HepG2 (cell line): Measurements from ENCODE around the gene OSGIN1. TPM values are rescaled to one million over a fixed set of nuclear protein-coding genes. Genes with fewer than 3 reads are reported as not detected.

Experiments
- AKNA ChIP-seq: sonication (generic); formaldehyde crosslinking; IDR thresholded peaks from 2 replicates; pipeline ENCODE4 v1.4.0; 2020; ENCODE audit warnings: missing genetic modification reagents, borderline replicate concordance
- BRCA1 ChIP-seq: sonication (generic); formaldehyde crosslinking; IDR thresholded peaks from 2 replicates; pipeline ENCODE4 v1.4.0; 2020; ENCODE audit warnings: missing genetic modification reagents
- FLYWCH1 ChIP-seq: sonication (generic); formaldehyde crosslinking; IDR thresholded peaks from 2 replicates; pipeline ENCODE4 v1.8.1; 2023; ENCODE audit warnings: mild to moderate bottlenecking, missing genetic modification reagents
- FOSL2 ChIP-seq: sonication (generic); formaldehyde crosslinking; IDR thresholded peaks from 2 replicates; pipeline ENCODE4 v1.4.0; 2020; ENCODE audit warnings: missing genetic modification reagents
- GFI1 ChIP-seq: sonication (generic); formaldehyde crosslinking; IDR thresholded peaks from 2 replicates; pipeline ENCODE4 v1.5.0; 2020; ENCODE audit warnings: missing genetic modification reagents, mild to moderate bottlenecking, borderline replicate concordance
- HOMEZ ChIP-seq: IDR thresholded peaks from 2 replicates; pipeline ENCODE4 v1.6.1; 2016; ENCODE audit warnings: low read depth
- JARID2 ChIP-seq: sonication (generic); formaldehyde crosslinking; IDR thresholded peaks from 2 replicates; pipeline ENCODE4 v1.8.1; 2023; ENCODE audit warnings: missing genetic modification reagents, inconsistent platforms; ENCODE audit not compliant: insufficient replicate concordance
- KLF6 ChIP-seq: IDR thresholded peaks from 2 replicates; pipeline ENCODE4 v1.8.0; 2016; ENCODE audit warnings: missing biosample characterization, missing genetic modification reagents
- MTF1 ChIP-seq: sonication (generic); formaldehyde crosslinking; IDR thresholded peaks from 2 replicates; pipeline ENCODE4 v1.5.0; 2020; ENCODE audit warnings: missing genetic modification reagents
- MYPOP ChIP-seq: sonication (generic); formaldehyde crosslinking; IDR thresholded peaks from 2 replicates; pipeline ENCODE4 v1.8.1; 2023; ENCODE audit warnings: mild to moderate bottlenecking, moderate library complexity, missing genetic modification reagents
- NCOR1 ChIP-seq: fragments of 200-600 bp; sonication (generic); IDR thresholded peaks from 2 replicates; pipeline ENCODE4 v1.7.0; 2017; ENCODE audit warnings: antibody characterized with exemption, low read length, borderline replicate concordance
- NFIC ChIP-seq: IDR thresholded peaks from 2 replicates; pipeline ENCODE4 v1.6.1; 2012; ENCODE audit warnings: mild to moderate bottlenecking, low read length, inconsistent platforms
- NR3C1 ChIP-seq: sonication (generic); formaldehyde crosslinking; IDR thresholded peaks from 2 replicates; pipeline ENCODE4 v1.4.0; 2020; ENCODE audit warnings: missing genetic modification reagents
- ONECUT2 ChIP-seq: sonication (generic); formaldehyde crosslinking; IDR thresholded peaks from 2 replicates; pipeline ENCODE4 v1.4.0; 2020; ENCODE audit warnings: missing genetic modification reagents
- PITX1 ChIP-seq: sonication (generic); formaldehyde crosslinking; IDR thresholded peaks from 2 replicates; pipeline ENCODE4 v1.5.1; 2020; ENCODE audit warnings: mild to moderate bottlenecking, missing genetic modification reagents
- SP1 ChIP-seq, 2 experiments: fragments of 450-650 bp in 1 of 2; sonication (generic) in 1 of 2; formaldehyde crosslinking in 1 of 2; IDR thresholded peaks; 2 replicates each; pipeline versions ENCODE4 v1.4.0 to v1.6.1; 2016 to 2020; ENCODE audit warnings: missing genetic modification reagents in 1 of 2
- SP5 ChIP-seq: IDR thresholded peaks from 2 replicates; pipeline ENCODE4 v1.6.1; 2016; ENCODE audit warnings: low read depth, borderline replicate concordance
- ZFX ChIP-seq: sonication (generic); formaldehyde crosslinking; IDR thresholded peaks from 2 replicates; pipeline ENCODE4 v1.4.0; 2020; ENCODE audit warnings: mild to moderate bottlenecking, low read depth, missing genetic modification reagents, moderate library complexity
- ZNF367 ChIP-seq: sonication (generic); formaldehyde crosslinking; IDR thresholded peaks from 2 replicates; pipeline ENCODE4 v1.4.0; 2020; ENCODE audit warnings: missing genetic modification reagents, borderline replicate concordance
- ZNF589 ChIP-seq: sonication (generic); formaldehyde crosslinking; conservative IDR thresholded peaks from 2 replicates; pipeline ENCODE4 v1.8.0; 2022; ENCODE audit warnings: mild to moderate bottlenecking, moderate library complexity, missing genetic modification reagents
- polyA plus RNA-seq, 8 experiments: library from polyadenylated mRNA; depleted of rRNA in 3 of 8; stranded (reverse) in 7 of 8; unstranded in 1 of 8; fragments of >200 nt; fragmentation: Illumina TruSeq in 4 of 8; extraction: Trizol in 4 of 8; gene quantifications; 2 replicates each; pipeline versions ENCODE4 v1.2.1 to v1.2.3, GENCODE V29; 2011 to 2016; ENCODE audit warnings: low read depth in 4 of 8, missing spikeins in 1 of 8, mixed read lengths in 1 of 8; ENCODE audit not compliant: insufficient read depth in 1 of 8
- total RNA-seq, 5 experiments: library from RNA; depleted of rRNA; stranded (reverse); fragments of >200 nt; fragmentation: Illumina TruSeq; extraction: Trizol; gene quantifications; 2 replicates each; pipeline ENCODE4 v1.2.3, GENCODE V29; 2016; ENCODE audit warnings: low read depth in 1 of 5

OSGIN1 gene
- total and polyA plus RNA-seq, 2 of the 13 experiments (the other 11 are each of a cell fraction or from before 2014, with no cell fraction given): 20.5 to 27.1 TPM

- TF ChIP-seq MTF1 (CRISPR knock-in tag) (no peak), HOMEZ (no peak), SP1 (IDR thresholded peaks at IDR 0.05) (no peak), SP1 (CRISPR knock-in tag; IDR thresholded peaks at IDR 0.05) (peak; percentile 84), KLF6 (CRISPR knock-in tag) (peak; percentile 40; the same call in 1 of the 2 replicates), JARID2 (CRISPR knock-in tag) (peak; percentile 55), MYPOP (CRISPR knock-in tag) (peak; percentile 77), NR3C1 (CRISPR knock-in tag) (no peak), GFI1 (CRISPR knock-in tag) (peak; percentile 85), NCOR1 (peak; percentile 63; the same call in 1 of the 2 replicates), SP5 (CRISPR knock-in tag) (peak; percentile 96), ZNF589 (CRISPR knock-in tag) (peak; percentile 77; the same call in 1 of the 2 replicates), ZFX (CRISPR knock-in tag) (peak; percentile 73), ZNF367 (CRISPR knock-in tag) (0 out of 2 replicates have a peak, but pooled peaks have one; percentile 66), BRCA1 (CRISPR knock-in tag) (peak; percentile 61; the same call in 1 of the 2 replicates), FOSL2 (CRISPR knock-in tag) (peak; percentile 96), NFIC (peak; percentile 63; the same call in 1 of the 2 replicates), PITX1 (CRISPR knock-in tag) (peak; percentile 81), ONECUT2 (CRISPR knock-in tag) (no peak), FLYWCH1 (CRISPR knock-in tag) (no peak), AKNA (CRISPR knock-in tag) (0 out of 2 replicates have a peak, but pooled peaks have one; percentile 58)
Observed at GRCh38 chr16:83952940-83953795, at the start of gene OSGIN1 (continued).
